H9 (cell line): Measurements from ENCODE around the gene PTPRN2. TPM values are rescaled to one million over a fixed set of nuclear protein-coding genes. Genes with fewer than 3 reads are reported as not detected.

ENCODE experiments used
- DNase-seq: peaks from one replicate; pipeline ENCODE4 v3.0.0-alpha.2; 2017
- H2AFZ ChIP-seq: one replicate; pipeline ENCODE4 v1.6.1; 2013; ENCODE audit warnings: mild to moderate bottlenecking, low read length, control low read depth, moderate library complexity
- H2AK5ac ChIP-seq: 2 replicates; pipeline ENCODE4 v1.6.1; 2013; ENCODE audit warnings: low read length, control low read depth, mixed read lengths; ENCODE audit not compliant: insufficient read length
- H2BK120ac ChIP-seq: one replicate; pipeline ENCODE4 v1.6.1; 2013; ENCODE audit warnings: low read depth, mild to moderate bottlenecking, low read length, control low read depth, inconsistent platforms; ENCODE audit not compliant: poor library complexity, severe bottlenecking
- H2BK12ac ChIP-seq: 2 replicates; pipeline ENCODE4 v1.6.1; 2013; ENCODE audit warnings: low read length, control low read depth, mixed read lengths, low read depth; ENCODE audit not compliant: insufficient read length
- H2BK15ac ChIP-seq: 2 replicates; pipeline ENCODE4 v1.6.1; 2013; ENCODE audit warnings: low read depth, low read length, control low read depth
- H2BK20ac ChIP-seq: one replicate; pipeline ENCODE4 v1.6.1; 2013; ENCODE audit warnings: low read depth, mild to moderate bottlenecking, low read length, control low read depth, inconsistent platforms; ENCODE audit not compliant: poor library complexity, severe bottlenecking
- H2BK5ac ChIP-seq: 2 replicates; pipeline ENCODE4 v1.6.1; 2013; ENCODE audit warnings: low read length, control low read depth, mixed read lengths; ENCODE audit not compliant: insufficient read length
- H3K14ac ChIP-seq: 2 replicates; pipeline ENCODE4 v1.6.1; 2013; ENCODE audit warnings: low read length, control low read depth; ENCODE audit not compliant: insufficient read depth
- H3K18ac ChIP-seq: 2 replicates; pipeline ENCODE4 v1.6.1; 2013; ENCODE audit warnings: low read depth, mild to moderate bottlenecking, mixed read lengths, low read length, control low read depth; ENCODE audit not compliant: insufficient read length
- H3K23ac ChIP-seq: 2 replicates; pipeline ENCODE4 v1.6.1; 2013; ENCODE audit warnings: low read length, control low read depth, mixed read lengths, low read depth; ENCODE audit not compliant: insufficient read length
- H3K23me2 ChIP-seq: 2 replicates; pipeline ENCODE4 v1.6.1; 2013; ENCODE audit warnings: low read depth, mild to moderate bottlenecking, mixed read lengths, low read length, control low read depth; ENCODE audit not compliant: insufficient read length, poor library complexity, severe bottlenecking
- H3K27ac ChIP-seq: 2 replicates; pipeline ENCODE4 v1.5.1; 2013; ENCODE audit warnings: low read length, control low read depth, mixed read lengths, low read depth; ENCODE audit not compliant: insufficient read length
- H3K27me3 ChIP-seq: 2 replicates; pipeline ENCODE4 v1.6.1; 2013; ENCODE audit warnings: low read length, control low read depth, inconsistent platforms; ENCODE audit not compliant: insufficient read depth
- H3K4ac ChIP-seq: 2 replicates; pipeline ENCODE4 v1.6.1; 2013; ENCODE audit warnings: low read depth, mild to moderate bottlenecking, control low read depth, inconsistent platforms, low read length, moderate library complexity
- H3K4me1 ChIP-seq: 2 replicates; pipeline ENCODE4 v1.6.1; 2013; ENCODE audit warnings: low read length, control low read depth, inconsistent platforms; ENCODE audit not compliant: insufficient read depth
- H3K4me2 ChIP-seq: 2 replicates; pipeline ENCODE4 v1.6.1; 2013; ENCODE audit warnings: low read length, control low read depth, mixed read lengths; ENCODE audit not compliant: insufficient read length, insufficient read depth
- H3K56ac ChIP-seq: 2 replicates; pipeline ENCODE4 v1.6.1; 2013; ENCODE audit warnings: low read depth, mild to moderate bottlenecking, mixed read lengths, low read length, control low read depth; ENCODE audit not compliant: insufficient read length
- H3K79me1 ChIP-seq: 2 replicates; pipeline ENCODE4 v1.6.1; 2013; ENCODE audit warnings: low read depth, mild to moderate bottlenecking, moderate library complexity, low read length, control low read depth, inconsistent platforms; ENCODE audit not compliant: insufficient read depth, poor library complexity, severe bottlenecking
- H3K79me2 ChIP-seq: 2 replicates; pipeline ENCODE4 v1.6.1; 2013; ENCODE audit warnings: low read length, control low read depth, inconsistent platforms; ENCODE audit not compliant: insufficient read depth
- H3K9ac ChIP-seq: 2 replicates; pipeline ENCODE4 v1.6.1; 2013; ENCODE audit warnings: low read length, control low read depth, mixed read lengths; ENCODE audit not compliant: insufficient read length; ENCODE audit errors: extremely low read depth
- H3K9me3 ChIP-seq: one replicate; pipeline ENCODE4 v1.6.1; 2013; ENCODE audit warnings: low read depth, low read length, inconsistent platforms; ENCODE audit not compliant: control insufficient read depth
- H3T11ph ChIP-seq: one replicate; pipeline ENCODE4 v1.6.1; 2013; ENCODE audit warnings: mild to moderate bottlenecking, low read length, control low read depth, inconsistent platforms
- H4K20me1 ChIP-seq: one replicate; pipeline ENCODE4 v1.6.1; 2013; ENCODE audit not compliant: control insufficient read depth, insufficient read length, insufficient read depth
- H4K5ac ChIP-seq: 2 replicates; pipeline ENCODE4 v1.6.1; 2013; ENCODE audit warnings: low read depth, mild to moderate bottlenecking, mixed read lengths, low read length, control low read depth; ENCODE audit not compliant: insufficient read length
- H4K8ac ChIP-seq: replicated peaks from 2 replicates; pipeline ENCODE4 v1.6.1; 2013; ENCODE audit warnings: low read length, control low read depth, mixed read lengths, low read depth; ENCODE audit not compliant: insufficient read length
- H4K91ac ChIP-seq: 2 replicates; pipeline ENCODE4 v1.6.1; 2013; ENCODE audit warnings: low read depth, mild to moderate bottlenecking, moderate library complexity, mixed read lengths, low read length, control low read depth; ENCODE audit not compliant: insufficient read length
- H3K27ac Mint-ChIP-seq, 3 experiments: 2 replicates in 2 of 3; 3 replicates in 1 of 3; pipeline ENCODE4 v1.8.0; 2020 to 2021; ENCODE audit warnings: mixed read lengths in 3 of 3, mild to moderate bottlenecking in 1 of 3, moderate library complexity in 1 of 3
- H3K27me3 Mint-ChIP-seq: 2 replicates; pipeline ENCODE4 v1.8.0; 2021; ENCODE audit warnings: low read depth, mild to moderate bottlenecking, moderate library complexity, mixed read lengths
- H3K36me3 Mint-ChIP-seq, 3 experiments: 2 replicates in 2 of 3; 3 replicates in 1 of 3; pipeline ENCODE4 v1.8.0; 2020 to 2021; ENCODE audit warnings: low read depth in 3 of 3, mixed read lengths in 3 of 3; ENCODE audit not compliant: insufficient read depth in 1 of 3
- H3K4me1 Mint-ChIP-seq, 2 experiments: 2 replicates each; pipeline ENCODE4 v1.8.0; 2020; ENCODE audit warnings: mixed read lengths in 2 of 2
- H3K4me3 Mint-ChIP-seq, 2 experiments: 2 replicates in 1 of 2; 3 replicates in 1 of 2; pipeline ENCODE4 v1.8.0; 2020 to 2021; ENCODE audit warnings: mild to moderate bottlenecking in 2 of 2, mixed read lengths in 2 of 2, moderate library complexity in 1 of 2
- H3K9me3 Mint-ChIP-seq, 2 experiments: 2 replicates in 1 of 2; 3 replicates in 1 of 2; pipeline ENCODE4 v1.8.0; 2020; ENCODE audit warnings: mild to moderate bottlenecking in 2 of 2, mixed read lengths in 2 of 2, moderate library complexity in 1 of 2
- CTCF ChIP-seq: fragments of 200-600 bp; sonication (generic); conservative IDR thresholded peaks from 3 replicates; pipeline ENCODE4 v1.8.0; 2021; ENCODE audit warnings: antibody characterized with exemption, mild to moderate bottlenecking
- WGBS: extraction: QIAGEN DNeasy Blood & Tissue Kit; methylation state at CpG from one replicate; pipeline ENCODE4 v1.1.7; 2013; ENCODE audit warnings: missing lambda C conversion rate, low lambda C conversion rate, mixed read lengths; ENCODE audit not compliant: insufficient read length; ENCODE audit errors: extremely low coverage; 5-methylcytosine and 5-hydroxymethylcytosine counted together
- total RNA-seq: library from RNA; stranded (reverse); gene quantifications from 2 replicates; pipeline ENCODE4 v1.2.1, GENCODE V29; 2021

PTPRN2 gene
- total RNA-seq, 1 experiment from 2014 or later: 5.2 TPM

GRCh38 chr7:157981778-157982177 is 605.8 kb downstream of the PTPRN2 start:
- WGBS: no CpG with 5 or more reads among the region's 5 CpGs
- Histone ChIP-seq H3K9me3 (no peaks in the 10 kb centered on the region), H4K20me1 (no peaks in the 10 kb centered on the region), H3K56ac (no peak overlapping the region), H3K4me2 (no peak overlapping the region), H3K79me2 (no peaks in the 10 kb centered on the region), H2BK15ac (no peak overlapping the region), H4K8ac (no peak overlapping the region), H2BK120ac (no peak overlapping the region), H2BK5ac (no peak overlapping the region), H3K4ac (no peak overlapping the region), H4K5ac (no peak overlapping the region), H3K9ac (no peak overlapping the region), H3K23ac (no peak overlapping the region), H3T11ph (no peak overlapping the region), H2AK5ac (no peak overlapping the region), H3K27ac (no peak overlapping the region), H3K79me1 (no peaks in the 10 kb centered on the region), H3K14ac (no peak overlapping the region), H2BK12ac (no peak overlapping the region), H3K18ac (no peak overlapping the region), H4K91ac (no peak overlapping the region), H3K4me1 (0 out of 2 replicates have a peak, but pooled peaks cover 2% of the 10 kb centered on the region), H2BK20ac (no peak overlapping the region), H2AFZ (no peak overlapping the region), H3K27me3 (no peaks in the 10 kb centered on the region), H3K23me2 (no peaks in the 10 kb centered on the region)
- no peak for TF ChIP-seq CTCF
- Mint-ChIP-seq H3K27me3 (peaks cover 3% of the 10 kb centered on the region; the same call in 1 of the 2 replicates), H3K36me3 (no peaks in the 10 kb centered on the region), H3K4me3 (no peak overlapping the region), H3K9me3 (no peaks in the 10 kb centered on the region; a peak in 1 of 5 replicates), H3K4me1 (peaks cover 2 to 18% of the 10 kb centered on the region in 2 experiments; a peak in 3 of 4 replicates), H3K27ac (no peak overlapping the region; a peak in 1 of 7 replicates)
- peak; percentile 19 for DNase-seq
